SH-SY5Y (cell line): ENCODE measurements around the gene CHN1.

Experiments
- GATA2 ChIP-seq: IDR thresholded peaks from 2 replicates; pipeline ENCODE4 v1.6.1; 2011; ENCODE audit warnings: mild to moderate bottlenecking, low read depth, low read length
- GATA3 ChIP-seq: IDR thresholded peaks from 2 replicates; pipeline ENCODE4 v1.6.1; 2011; ENCODE audit warnings: low read depth, mild to moderate bottlenecking, low read length, moderate library complexity

DNA sequence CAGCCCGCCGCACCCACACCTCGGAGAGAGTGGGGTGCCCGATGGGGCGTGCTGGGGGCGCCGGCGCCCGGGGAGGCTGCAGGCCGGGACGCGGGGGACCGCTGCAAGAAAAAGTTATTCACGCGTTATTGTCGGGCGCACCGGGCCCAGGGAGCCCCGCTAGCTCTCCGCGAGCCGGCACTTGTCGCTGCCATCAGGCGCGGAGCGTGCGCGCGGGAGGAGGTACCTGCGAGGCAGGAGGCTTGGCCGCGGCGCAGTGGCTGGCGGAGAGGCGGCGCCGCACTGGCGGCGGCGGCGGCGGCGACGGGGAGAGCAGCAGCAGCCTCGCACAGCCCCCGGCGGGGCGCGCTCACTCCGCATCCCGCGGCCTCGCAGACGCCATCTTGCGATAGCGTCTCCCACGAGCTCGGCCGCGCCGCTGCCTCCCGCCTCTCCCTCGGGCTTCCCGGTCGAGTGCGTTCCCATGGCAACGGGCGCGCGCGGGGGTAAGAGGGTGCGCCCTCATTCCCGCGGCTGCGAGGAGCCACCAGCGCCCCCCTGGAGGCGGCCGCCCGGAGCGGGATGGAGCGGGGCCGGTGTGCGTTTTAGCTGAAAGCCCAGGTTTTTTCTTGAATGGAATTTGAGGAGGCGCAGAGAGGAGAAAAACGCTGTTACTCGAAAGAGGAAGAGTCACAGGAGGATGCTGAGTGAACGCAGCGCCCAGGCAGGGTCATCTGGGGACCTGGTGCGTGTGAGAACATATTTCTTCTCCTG, at the start of gene CHN1:
- TF ChIP-seq GATA2 (no peak), GATA3 (no peak)
